Fibroblast of lung (primary cell): ENCODE measurements around the gene DRGX. TPM values are rescaled to one million over a fixed set of nuclear protein-coding genes. Genes with fewer than 3 reads are reported as not detected.

Experiments used
- DNase-seq, 2 donors: peaks; one replicate each; pipeline versions ENCODE4 v3.0.0 to v3.0.0-alpha.2; 2010; ENCODE audit warnings: low read depth in 2 of 2
- H2AFZ ChIP-seq: 2 replicates; pipeline ENCODE4 v1.5.1; 2012; ENCODE audit warnings: low read length, control low read depth, inconsistent platforms
- H3K27ac ChIP-seq: 2 replicates; pipeline ENCODE4 v1.5.1; 2011; ENCODE audit warnings: low read length, control low read depth; ENCODE audit not compliant: insufficient read depth
- H3K27me3 ChIP-seq: 2 replicates; pipeline ENCODE4 v1.5.1; 2011; ENCODE audit warnings: mild to moderate bottlenecking, low read length; ENCODE audit not compliant: control insufficient read depth, insufficient read depth
- H3K36me3 ChIP-seq: 2 replicates; pipeline ENCODE4 v1.5.1; 2011; ENCODE audit warnings: low read length; ENCODE audit not compliant: control insufficient read depth, insufficient read depth
- H3K4me1 ChIP-seq: 2 replicates; pipeline ENCODE4 v1.5.1; 2011; ENCODE audit warnings: low read length; ENCODE audit not compliant: control insufficient read depth, insufficient read depth; ENCODE audit errors: extremely low read depth
- H3K4me2 ChIP-seq: 2 replicates; pipeline ENCODE4 v1.5.1; 2011; ENCODE audit warnings: low read length, control low read depth; ENCODE audit not compliant: insufficient read depth; ENCODE audit errors: extremely low read depth
- H3K4me3 ChIP-seq, 4 experiments: fragments of 200-600 bp in 1 of 4; sonication (generic) in 1 of 4; replicated peaks in 1 of 4; 2 replicates each; pipeline ENCODE4 v1.5.1; 2011 to 2016; ENCODE audit warnings: low read length in 4 of 4, low read depth in 3 of 4, mild to moderate bottlenecking in 3 of 4, control low read depth in 2 of 4, inconsistent platforms in 1 of 4, mixed read lengths in 1 of 4; ENCODE audit not compliant: insufficient read depth in 1 of 4; ENCODE audit errors: control extremely low read depth in 1 of 4
- H3K79me2 ChIP-seq: 2 replicates; pipeline ENCODE4 v1.5.1; 2012; ENCODE audit warnings: mild to moderate bottlenecking, low read length, inconsistent platforms; ENCODE audit not compliant: control insufficient read depth, insufficient read depth
- H3K9ac ChIP-seq: 2 replicates; pipeline ENCODE4 v1.5.1; 2011; ENCODE audit warnings: mild to moderate bottlenecking, low read length, control low read depth; ENCODE audit not compliant: insufficient read depth
- H3K9me3 ChIP-seq: 2 replicates; pipeline ENCODE4 v1.5.1; 2012; ENCODE audit warnings: low read depth, low read length; ENCODE audit not compliant: control insufficient read depth, insufficient read depth
- H4K20me1 ChIP-seq: 2 replicates; pipeline ENCODE4 v1.5.1; 2011; ENCODE audit warnings: low read length; ENCODE audit not compliant: control insufficient read depth, insufficient read depth; ENCODE audit errors: extremely low read depth
- EZH2 ChIP-seq: IDR thresholded peaks from 2 replicates; pipeline ENCODE4 v1.5.1; 2012; ENCODE audit warnings: low read length, control low read depth, mild to moderate bottlenecking; ENCODE audit errors: missing control alignments
- polyA plus RNA-seq, 2 donors: library from polyadenylated mRNA; depleted of rRNA in 1 of 2; stranded (reverse) in 1 of 2; unstranded in 1 of 2; fragments of >200 nt; gene quantifications; 2 replicates each; pipeline ENCODE4 v1.2.1, GENCODE V29; 2011 to 2012; ENCODE audit warnings: missing spikeins in 1 of 2
- total RNA-seq: library from RNA; depleted of rRNA; stranded (reverse); fragments of >200 nt; gene quantifications from 2 replicates; pipeline ENCODE4 v1.2.1, GENCODE V29; 2014
- TF ChIP-seq, protein P1 (sequence below), 2 donors: IDR thresholded peaks in 1 of 2; conservative IDR thresholded peaks in 1 of 2; 1 replicate in 1 of 2; 2 replicates in 1 of 2; pipeline ENCODE4 v1.5.1; 2011 to 2012; ENCODE audit warnings: low read length in 2 of 2, control low read depth in 1 of 2, inconsistent platforms in 1 of 2, low read depth in 1 of 2, mild to moderate bottlenecking in 1 of 2

Gene DRGX
- total and polyA plus RNA-seq, 2 donors (not counting 1 experiment from before 2014, with no cell fraction given) = 0.11 TPM; not detected in 1

DNA sequence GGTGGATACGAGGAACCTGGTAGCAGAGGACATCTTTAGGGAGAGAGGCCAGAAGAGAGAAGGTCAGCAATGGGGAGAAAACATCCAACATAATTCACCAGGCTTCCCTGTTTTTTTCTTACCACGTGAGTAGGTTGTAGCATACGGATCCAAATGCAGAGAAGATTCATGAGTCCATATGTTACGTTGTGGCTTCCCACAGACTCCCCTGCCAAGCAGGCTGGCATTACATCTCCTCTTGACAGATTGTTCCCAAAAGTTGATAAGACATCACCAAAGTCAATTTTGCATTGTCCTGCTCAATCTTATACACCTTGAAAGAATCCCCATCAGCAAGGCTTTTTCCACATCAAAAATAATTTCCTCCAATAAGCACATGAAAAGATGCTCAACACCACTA is 39.7 kb downstream of the DRGX start:
- no peak overlapping the region for H3K4me2 ChIP-seq
- H3K79me2 ChIP-seq = no peaks in the 10 kb centered on the region
- H3K9me3 ChIP-seq = no peaks in the 10 kb centered on the region
- no peak overlapping the region for H3K4me3 ChIP-seq
- no peaks in the 10 kb centered on the region for H3K4me1 ChIP-seq
- no peak overlapping the region for H2AFZ ChIP-seq
- no peaks in the 10 kb centered on the region for H4K20me1 ChIP-seq
- H3K27ac ChIP-seq = no peak overlapping the region
- TF ChIP-seq EZH2 = no peak
- TF ChIP-seq, protein P1, sequence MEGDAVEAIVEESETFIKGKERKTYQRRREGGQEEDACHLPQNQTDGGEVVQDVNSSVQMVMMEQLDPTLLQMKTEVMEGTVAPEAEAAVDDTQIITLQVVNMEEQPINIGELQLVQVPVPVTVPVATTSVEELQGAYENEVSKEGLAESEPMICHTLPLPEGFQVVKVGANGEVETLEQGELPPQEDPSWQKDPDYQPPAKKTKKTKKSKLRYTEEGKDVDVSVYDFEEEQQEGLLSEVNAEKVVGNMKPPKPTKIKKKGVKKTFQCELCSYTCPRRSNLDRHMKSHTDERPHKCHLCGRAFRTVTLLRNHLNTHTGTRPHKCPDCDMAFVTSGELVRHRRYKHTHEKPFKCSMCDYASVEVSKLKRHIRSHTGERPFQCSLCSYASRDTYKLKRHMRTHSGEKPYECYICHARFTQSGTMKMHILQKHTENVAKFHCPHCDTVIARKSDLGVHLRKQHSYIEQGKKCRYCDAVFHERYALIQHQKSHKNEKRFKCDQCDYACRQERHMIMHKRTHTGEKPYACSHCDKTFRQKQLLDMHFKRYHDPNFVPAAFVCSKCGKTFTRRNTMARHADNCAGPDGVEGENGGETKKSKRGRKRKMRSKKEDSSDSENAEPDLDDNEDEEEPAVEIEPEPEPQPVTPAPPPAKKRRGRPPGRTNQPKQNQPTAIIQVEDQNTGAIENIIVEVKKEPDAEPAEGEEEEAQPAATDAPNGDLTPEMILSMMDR (conservative IDR thresholded peaks at IDR 0.05 in 1 of 2, IDR thresholded peaks at IDR 0.05 in 1 of 2; ENCODE audit: low read depth in 1 of 2, low read length in 2 of 2) = no peak
- H3K27me3 ChIP-seq = no peaks in the 10 kb centered on the region
- no peak overlapping the region for H3K9ac ChIP-seq
- no peaks in the 10 kb centered on the region for H3K36me3 ChIP-seq
- no peak for DNase-seq

DNA sequence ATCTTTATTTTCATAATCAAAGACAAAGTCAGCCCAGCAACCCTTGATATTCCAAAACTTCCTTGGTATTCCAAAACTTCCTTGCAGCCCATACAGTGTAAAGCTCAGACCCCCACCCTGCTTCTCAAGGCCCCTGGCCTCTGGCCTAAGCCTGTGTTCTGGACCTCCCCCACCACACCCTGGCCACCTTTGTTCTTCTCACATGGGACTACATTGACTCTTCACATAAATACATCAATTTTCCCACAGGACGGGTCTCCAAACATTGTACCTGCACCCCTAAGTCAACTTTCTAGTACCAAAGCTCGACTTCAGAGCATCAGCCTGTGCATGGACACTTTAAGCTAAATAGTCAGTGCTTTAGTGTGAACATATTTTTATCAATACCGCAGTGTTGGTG is 40.7 kb downstream of the DRGX start:
- Histone ChIP-seq H3K9me3 (no peaks in the 10 kb centered on the region), H2AFZ (no peak overlapping the region), H3K9ac (no peak overlapping the region), H3K79me2 (no peaks in the 10 kb centered on the region), H3K27me3 (no peaks in the 10 kb centered on the region), H3K36me3 (no peaks in the 10 kb centered on the region), H3K27ac (no peak overlapping the region), H3K4me2 (no peak overlapping the region), H3K4me3 (no peak overlapping the region), H3K4me1 (no peaks in the 10 kb centered on the region), H4K20me1 (no peaks in the 10 kb centered on the region)
- TF ChIP-seq EZH2 = no peak
- TF ChIP-seq, protein P1 (conservative IDR thresholded peaks at IDR 0.05 in 1 of 2, IDR thresholded peaks at IDR 0.05 in 1 of 2; ENCODE audit: low read depth in 1 of 2, low read length in 2 of 2) = no peak
- DNase-seq = no peak

DNA sequence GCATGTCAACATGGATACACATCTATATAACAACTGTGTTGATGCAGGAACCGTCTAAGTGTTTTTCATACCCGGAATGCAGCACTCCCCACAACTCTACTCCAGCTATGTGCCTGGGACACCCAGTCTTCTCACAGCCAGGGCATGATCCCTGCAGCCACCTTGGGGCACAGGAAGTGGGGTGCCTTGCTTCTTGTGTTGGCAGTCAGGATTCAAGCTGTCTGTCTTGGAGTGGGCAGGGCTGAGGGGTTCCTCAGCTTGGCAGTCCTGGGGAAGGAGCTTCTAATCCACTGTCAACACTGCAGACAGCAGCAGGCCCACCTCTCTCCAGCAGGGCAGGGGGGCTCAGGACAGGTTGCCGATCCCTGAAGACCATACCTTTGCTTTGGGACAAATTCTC is 41.3 kb downstream of the DRGX start:
- H3K79me2 ChIP-seq = no peaks in the 10 kb centered on the region
- no peak overlapping the region for H3K4me3 ChIP-seq
- no peak overlapping the region for H3K27ac ChIP-seq
- H4K20me1 ChIP-seq = no peaks in the 10 kb centered on the region
- TF ChIP-seq, protein P1 (conservative IDR thresholded peaks at IDR 0.05 in 1 of 2, IDR thresholded peaks at IDR 0.05 in 1 of 2; ENCODE audit: low read depth in 1 of 2, low read length in 2 of 2) = no peak
- TF ChIP-seq EZH2 = no peak
- H3K4me2 ChIP-seq = no peak overlapping the region
- H3K27me3 ChIP-seq = no peaks in the 10 kb centered on the region
- no peaks in the 10 kb centered on the region for H3K36me3 ChIP-seq
- no peaks in the 10 kb centered on the region for H3K9me3 ChIP-seq
- H3K9ac ChIP-seq = no peak overlapping the region
- H2AFZ ChIP-seq = no peak overlapping the region
- no peak for DNase-seq
- no peaks in the 10 kb centered on the region for H3K4me1 ChIP-seq
